ENCODE data around the gene PFKL. TPM values are rescaled to one million over a fixed set of nuclear protein-coding genes. Genes with fewer than 3 reads are reported as not detected.
"Not testable (repeated sequence)": the region's sequence is repeated elsewhere in the genome, so short reads cannot be mapped to it uniquely, and the experiment has no call there.

Gene PFKL
- polyA plus RNA-seq, 4 donors, result 138 to 281 (median 216) TPM

DNA sequence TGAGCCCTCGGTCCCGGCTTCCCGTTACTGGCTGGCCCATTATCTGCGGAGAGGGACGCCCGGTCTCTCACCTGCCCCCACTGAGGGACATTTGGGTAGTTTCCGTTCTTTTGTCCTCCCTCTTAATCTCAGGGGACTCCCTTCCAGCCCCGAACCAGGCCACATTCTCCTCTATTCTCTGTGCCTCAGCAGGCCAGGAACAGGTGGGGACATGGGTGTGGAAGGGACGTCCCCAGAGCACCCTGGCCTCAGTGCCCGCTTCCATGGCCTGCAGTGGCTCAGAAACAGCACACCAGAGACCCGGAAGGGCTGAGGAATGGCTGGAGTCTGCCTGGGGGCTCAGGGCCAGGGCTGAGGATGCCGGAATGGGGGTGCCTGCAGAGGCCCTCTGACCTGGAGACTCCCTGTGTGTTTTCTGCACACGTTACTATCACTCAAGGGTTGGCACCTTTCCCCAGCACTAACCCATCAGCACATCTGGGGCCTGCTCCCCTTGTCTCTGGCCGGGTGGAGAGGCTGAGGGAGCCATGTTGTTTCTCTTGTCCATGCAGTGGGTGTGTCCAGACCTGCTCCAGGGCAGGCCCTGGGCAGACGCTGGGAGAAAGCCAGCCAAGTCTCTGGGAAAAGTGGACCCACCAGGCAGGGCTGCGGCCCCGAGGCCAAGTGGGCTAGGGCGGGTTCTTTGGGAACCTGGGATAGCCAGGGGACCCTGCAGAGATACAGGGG, 28.1 kb upstream of the PFKL start:
- FAIRE-seq (no peak), DNase-seq (no peak)
- H3K27me3 ChIP-seq (ENCODE audit: control insufficient read depth in 3 of 3, insufficient read depth in 3 of 3, low read length in 3 of 3), result no peaks in the 10 kb centered on the region
- H3K4me3 ChIP-seq (ENCODE audit: low read depth in 1 of 3, low read length in 3 of 3), result no peak overlapping the region
- H3K9me3 ChIP-seq (ENCODE audit: control insufficient read depth in 2 of 2, insufficient read depth in 1 of 2, low read depth in 1 of 2, low read length in 1 of 2), result peaks cover 0 to 4% of the 10 kb centered on the region in 2 donors
- WGBS, 3 donors, result 87 to 89% (median 88%) methylated on average over 18 of the region's 18 CpGs
- no peak overlapping the region for H3K27ac ChIP-seq (ENCODE audit: low read depth in 1 of 3, low read length in 2 of 3)
- H3K4me1 ChIP-seq (ENCODE audit: control insufficient read depth in 3 of 3, insufficient read depth in 2 of 3, low read depth in 1 of 3, low read length in 2 of 3), result no peaks in the 10 kb centered on the region
- H3K36me3 ChIP-seq (ENCODE audit: control insufficient read depth in 3 of 3, insufficient read depth in 2 of 3, low read depth in 1 of 3, low read length in 3 of 3), result no peaks in the 10 kb centered on the region

DNA sequence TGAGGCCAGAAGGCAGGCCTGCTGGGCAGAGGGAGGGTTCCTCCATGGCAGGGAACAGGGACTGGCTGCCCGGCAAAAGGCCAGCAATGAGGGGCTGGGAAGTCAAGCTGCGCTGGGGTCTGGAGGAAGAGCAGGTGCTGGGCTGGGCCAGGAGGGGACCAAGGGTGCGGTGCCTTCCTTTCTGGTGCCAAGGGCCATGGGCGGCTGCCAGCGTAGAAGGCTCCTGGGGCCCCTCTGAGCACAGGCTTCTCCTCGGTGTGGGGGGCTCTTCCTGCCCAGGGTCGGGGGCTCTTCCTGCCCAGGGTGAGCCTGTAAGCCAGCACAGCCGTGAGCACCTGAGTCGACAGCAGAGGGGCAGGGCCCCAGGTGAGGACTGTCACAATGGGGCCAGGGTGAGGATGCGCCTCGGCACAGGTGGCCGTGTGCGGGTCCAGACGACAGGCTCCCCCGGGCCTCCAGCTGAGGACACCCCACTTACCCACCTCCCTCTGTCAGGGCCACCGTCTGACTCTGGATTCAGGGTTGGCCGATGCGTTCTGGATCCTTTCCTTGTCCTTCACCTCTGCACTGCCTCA, 27.5 kb upstream of the PFKL start:
- no peak for FAIRE-seq
- DNase-seq, result no peak
- no peak overlapping the region for H3K4me3 ChIP-seq (ENCODE audit: low read depth in 1 of 3, low read length in 3 of 3)
- no peaks in the 10 kb centered on the region for H3K4me1 ChIP-seq (ENCODE audit: control insufficient read depth in 3 of 3, insufficient read depth in 2 of 3, low read depth in 1 of 3, low read length in 2 of 3)
- no peaks in the 10 kb centered on the region for H3K36me3 ChIP-seq (ENCODE audit: control insufficient read depth in 3 of 3, insufficient read depth in 2 of 3, low read depth in 1 of 3, low read length in 3 of 3)
- H3K27me3 ChIP-seq (ENCODE audit: control insufficient read depth in 3 of 3, insufficient read depth in 3 of 3, low read length in 3 of 3), result no peaks in the 10 kb centered on the region
- H3K27ac ChIP-seq (ENCODE audit: low read depth in 1 of 3, low read length in 2 of 3), result no peak overlapping the region
- WGBS, 3 donors, result 86 to 93% (median 90%) methylated on average over 16 to 18 of the region's 18 CpGs
- H3K9me3 ChIP-seq (ENCODE audit: control insufficient read depth in 2 of 2, insufficient read depth in 1 of 2, low read depth in 1 of 2, low read length in 1 of 2), result peaks cover 0 to 4% of the 10 kb centered on the region in 2 donors

DNA sequence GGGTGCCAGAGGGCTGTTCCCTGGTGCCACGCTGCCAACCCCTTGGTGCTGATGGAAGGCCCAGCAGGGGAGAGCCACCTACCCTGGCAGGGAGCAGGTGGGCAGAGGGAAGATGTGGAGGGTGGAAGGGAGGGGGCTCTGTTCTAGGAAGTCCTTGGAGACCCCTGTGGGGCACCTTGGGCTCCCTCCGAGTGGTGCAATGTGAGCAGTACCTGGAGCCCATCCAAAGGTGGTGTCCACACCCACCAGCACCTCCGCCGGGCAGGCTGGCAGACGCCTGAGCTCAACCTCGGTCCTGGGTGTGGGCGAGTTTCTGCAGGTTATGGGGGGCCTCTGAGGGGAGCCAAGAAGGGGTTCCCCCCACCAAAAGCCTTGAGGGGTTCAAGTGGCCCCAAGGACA, 26.8 kb upstream of the PFKL start:
- peaks cover 0 to 4% of the 10 kb centered on the region in 2 donors for H3K9me3 ChIP-seq (ENCODE audit: control insufficient read depth in 2 of 2, insufficient read depth in 1 of 2, low read depth in 1 of 2, low read length in 1 of 2)
- no peaks in the 10 kb centered on the region for H3K27me3 ChIP-seq (ENCODE audit: control insufficient read depth in 3 of 3, insufficient read depth in 3 of 3, low read length in 3 of 3)
- no peak for DNase-seq
- H3K4me1 ChIP-seq (ENCODE audit: control insufficient read depth in 3 of 3, insufficient read depth in 2 of 3, low read depth in 1 of 3, low read length in 2 of 3), result no peaks in the 10 kb centered on the region
- WGBS, 3 donors, result 85 to 91% (median 89%) methylated on average over 7 of the region's 7 CpGs
- no peak overlapping the region for H3K4me3 ChIP-seq (ENCODE audit: low read depth in 1 of 3, low read length in 3 of 3)
- no peaks in the 10 kb centered on the region for H3K36me3 ChIP-seq (ENCODE audit: control insufficient read depth in 3 of 3, insufficient read depth in 2 of 3, low read depth in 1 of 3, low read length in 3 of 3)
- no peak overlapping the region for H3K27ac ChIP-seq (ENCODE audit: low read depth in 1 of 3, low read length in 2 of 3)
- no peak for FAIRE-seq

DNA sequence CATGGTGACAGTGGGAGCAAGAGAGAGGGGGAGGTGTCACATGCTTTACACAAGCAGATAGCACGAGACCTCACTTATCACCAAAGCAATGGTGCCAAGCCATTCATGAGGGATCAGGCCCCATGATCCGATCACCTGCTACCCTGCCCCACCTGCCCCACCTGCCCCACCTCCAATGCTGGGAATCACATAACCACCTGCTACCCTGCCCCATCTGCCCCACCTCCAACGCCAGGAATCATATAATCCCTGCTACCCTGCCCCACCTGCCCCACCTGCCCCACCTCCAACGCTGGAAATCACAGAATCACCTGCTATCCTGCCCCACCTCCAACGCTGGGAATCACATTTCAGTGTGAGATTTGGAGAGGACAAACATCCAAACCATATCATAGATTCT, 24.8 kb upstream of the PFKL start:
- Histone ChIP-seq H3K4me3 (ENCODE audit: low read depth in 1 of 3, low read length in 3 of 3) (no peak overlapping the region), H3K27me3 (ENCODE audit: control insufficient read depth in 3 of 3, insufficient read depth in 3 of 3, low read length in 3 of 3) (no peaks in the 10 kb centered on the region), H3K9me3 (ENCODE audit: control insufficient read depth in 2 of 2, insufficient read depth in 1 of 2, low read depth in 1 of 2, low read length in 1 of 2) (peaks cover 0 to 4% of the 10 kb centered on the region in 2 donors), H3K36me3 (ENCODE audit: control insufficient read depth in 3 of 3, insufficient read depth in 2 of 3, low read depth in 1 of 3, low read length in 3 of 3) (no peaks in the 10 kb centered on the region), H3K4me1 (ENCODE audit: control insufficient read depth in 3 of 3, insufficient read depth in 2 of 3, low read depth in 1 of 3, low read length in 2 of 3) (no peaks in the 10 kb centered on the region), H3K27ac (ENCODE audit: low read depth in 1 of 3, low read length in 2 of 3) (no peak overlapping the region)
- WGBS, 3 donors, result 8 to 51% (median 31%) methylated on average over 5 of the region's 5 CpGs
- no peak for FAIRE-seq
- peak; percentile 18 to 25 for DNase-seq

- H3K27me3 ChIP-seq (ENCODE audit: control insufficient read depth in 3 of 3, insufficient read depth in 3 of 3, low read length in 3 of 3), result no peaks in the 10 kb centered on the region
- no peak overlapping the region for H3K4me3 ChIP-seq (ENCODE audit: low read depth in 1 of 3, low read length in 3 of 3)
- no peak overlapping the region for H3K27ac ChIP-seq (ENCODE audit: low read depth in 1 of 3, low read length in 2 of 3)
- no peaks in the 10 kb centered on the region for H3K36me3 ChIP-seq (ENCODE audit: control insufficient read depth in 3 of 3, insufficient read depth in 2 of 3, low read depth in 1 of 3, low read length in 3 of 3)
- H3K9me3 ChIP-seq (ENCODE audit: control insufficient read depth in 2 of 2, insufficient read depth in 1 of 2, low read depth in 1 of 2, low read length in 1 of 2), result peaks cover 0 to 3% of the 10 kb centered on the region in 2 donors
- no peaks in the 10 kb centered on the region for H3K4me1 ChIP-seq (ENCODE audit: control insufficient read depth in 3 of 3, insufficient read depth in 2 of 3, low read depth in 1 of 3, low read length in 2 of 3)
- 86 to 92% (median 88%) methylated on average over 19 of the region's 19 CpGs for WGBS, 3 donors
- FAIRE-seq (no peak), DNase-seq (no peak)
Measured at GRCh38 chr21:44279354-44280260, 20.2 kb upstream of the PFKL start.

- H3K27me3 ChIP-seq (ENCODE audit: control insufficient read depth in 3 of 3, insufficient read depth in 3 of 3, low read length in 3 of 3), result peaks cover 0 to 7% (median 0%) of the 10 kb centered on the region in 3 donors
- no peak overlapping the region for H3K27ac ChIP-seq (ENCODE audit: low read depth in 1 of 3, low read length in 2 of 3)
- no peaks in the 10 kb centered on the region for H3K9me3 ChIP-seq (ENCODE audit: control insufficient read depth in 2 of 2, insufficient read depth in 1 of 2, low read depth in 1 of 2, low read length in 1 of 2)
- DNase-seq (no peak), FAIRE-seq (no peak)
- no peaks in the 10 kb centered on the region for H3K36me3 ChIP-seq (ENCODE audit: control insufficient read depth in 3 of 3, insufficient read depth in 2 of 3, low read depth in 1 of 3, low read length in 3 of 3)
- H3K4me3 ChIP-seq (ENCODE audit: low read depth in 1 of 3, low read length in 3 of 3), result no peak overlapping the region
- 92 to 94% (median 93%) methylated on average over 9 of the region's 9 CpGs for WGBS, 3 donors
- peaks cover 0 to 9% (median 0%) of the 10 kb centered on the region in 3 donors for H3K4me1 ChIP-seq (ENCODE audit: control insufficient read depth in 3 of 3, insufficient read depth in 2 of 3, low read depth in 1 of 3, low read length in 2 of 3)
Measured at GRCh38 chr21:44281801-44282200, 18.1 kb upstream of the PFKL start.

GRCh38 chr21:44282370-44282769, 17.5 kb upstream of the PFKL start:
- 85 to 92% (median 87%) methylated on average over 9 of the region's 9 CpGs for WGBS, 3 donors
- H3K27ac ChIP-seq (ENCODE audit: low read depth in 1 of 3, low read length in 2 of 3), result no peak overlapping the region
- DNase-seq (no peak), FAIRE-seq (no peak)
- peaks cover 0 to 9% (median 0%) of the 10 kb centered on the region in 3 donors for H3K4me1 ChIP-seq (ENCODE audit: control insufficient read depth in 3 of 3, insufficient read depth in 2 of 3, low read depth in 1 of 3, low read length in 2 of 3)
- no peak overlapping the region for H3K4me3 ChIP-seq (ENCODE audit: low read depth in 1 of 3, low read length in 3 of 3)
- H3K36me3 ChIP-seq (ENCODE audit: control insufficient read depth in 3 of 3, insufficient read depth in 2 of 3, low read depth in 1 of 3, low read length in 3 of 3), result no peaks in the 10 kb centered on the region
- no peaks in the 10 kb centered on the region for H3K9me3 ChIP-seq (ENCODE audit: control insufficient read depth in 2 of 2, insufficient read depth in 1 of 2, low read depth in 1 of 2, low read length in 1 of 2)
- peaks cover 0 to 10% (median 0%) of the 10 kb centered on the region in 3 donors for H3K27me3 ChIP-seq (ENCODE audit: control insufficient read depth in 3 of 3, insufficient read depth in 3 of 3, low read length in 3 of 3)

- not testable (repeated sequence) for H3K27me3 ChIP-seq (ENCODE audit: control insufficient read depth in 3 of 3, insufficient read depth in 3 of 3, low read length in 3 of 3); H3K27ac ChIP-seq (ENCODE audit: low read depth in 1 of 3, low read length in 2 of 3); FAIRE-seq; DNase-seq; H3K9me3 ChIP-seq (ENCODE audit: control insufficient read depth in 2 of 2, insufficient read depth in 1 of 2, low read depth in 1 of 2, low read length in 1 of 2); H3K4me3 ChIP-seq (ENCODE audit: low read depth in 1 of 3, low read length in 3 of 3); H3K36me3 ChIP-seq (ENCODE audit: control insufficient read depth in 3 of 3, insufficient read depth in 2 of 3, low read depth in 1 of 3, low read length in 3 of 3); H3K4me1 ChIP-seq (ENCODE audit: control insufficient read depth in 3 of 3, insufficient read depth in 2 of 3, low read depth in 1 of 3, low read length in 2 of 3)
- 62 to 73% (median 71%) methylated on average over 9 to 11 of the region's 11 CpGs for WGBS, 3 donors
Measured at GRCh38 chr21:44283211-44283785, 16.6 kb upstream of the PFKL start.

Measured in small intestine (tissue), 7 donors.